Activated naive CD4-positive, alpha-beta T cell treated with anti-CD3 and anti-CD28 coated beads, Interleukin-2, amount 10 ng/mL, durations not matched to agents 7 days and 5 days (primary cell): Measurements from ENCODE around the gene GPC3.
A peak's percentile ranks its signal among the peaks of the same experiment; 100 is the strongest.

Experiments used
- CTCF ChIA-PET: fragments of 350-600 bp; sonication (Branson Sonifier 250); formaldehyde crosslinking; loops from one replicate; lab custom pipeline; 2021; ENCODE audit warnings: antibody characterized with exemption; lab: Charles Lee
- DNase-seq: peaks from one replicate; pipeline ENCODE4 v3.0.0-alpha.2; 2020
- H3K27ac Mint-ChIP-seq: one replicate; pipeline ENCODE4 v1.8.0; 2021; ENCODE audit warnings: mild to moderate bottlenecking, moderate library complexity, mixed read lengths
- H3K27me3 Mint-ChIP-seq: one replicate; pipeline ENCODE4 v1.8.0; 2021; ENCODE audit warnings: mild to moderate bottlenecking, mixed read lengths
- H3K36me3 Mint-ChIP-seq: one replicate; pipeline ENCODE4 v1.8.0; 2021; ENCODE audit warnings: mixed read lengths
- H3K4me1 Mint-ChIP-seq: one replicate; pipeline ENCODE4 v1.8.0; 2021; ENCODE audit warnings: mixed read lengths
- H3K4me3 Mint-ChIP-seq: one replicate; pipeline ENCODE4 v1.8.0; 2021; ENCODE audit warnings: mild to moderate bottlenecking, moderate library complexity, mixed read lengths
- H3K9me3 Mint-ChIP-seq: one replicate; pipeline ENCODE4 v1.8.0; 2021; ENCODE audit warnings: mixed read lengths

Gene GPC3

DNA sequence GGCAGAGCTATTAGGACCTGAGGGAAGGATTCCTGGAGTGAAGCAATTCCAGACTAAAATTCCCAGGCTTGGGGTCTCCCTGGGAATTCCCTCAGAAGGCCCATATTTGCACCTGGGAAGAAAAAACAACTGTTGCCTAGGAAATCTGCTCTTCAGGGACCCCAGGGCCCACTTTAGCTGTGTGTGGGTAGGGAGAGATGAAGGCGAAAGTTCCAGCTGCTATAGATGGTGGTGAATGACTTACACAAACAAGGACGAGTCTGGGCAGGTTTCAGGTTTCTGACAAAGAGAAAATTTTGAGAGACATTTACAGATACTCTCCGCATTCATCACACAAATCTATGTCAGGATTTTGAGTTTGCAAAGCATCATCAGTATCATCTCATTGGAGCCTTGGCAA is 126.1 kb downstream of the GPC3 start:
- no peak overlapping the region for H3K4me3 Mint-ChIP-seq
- H3K9me3 Mint-ChIP-seq, result no peaks in the 10 kb centered on the region
- no peak overlapping the region for H3K27ac Mint-ChIP-seq
- H3K36me3 Mint-ChIP-seq, result no peaks in the 10 kb centered on the region
- CTCF ChIA-PET, result no interaction called here
- DNase-seq, result no peak
- peaks cover 4% of the 10 kb centered on the region for H3K27me3 Mint-ChIP-seq
- H3K4me1 Mint-ChIP-seq, result no peaks in the 10 kb centered on the region

GRCh38 chrX:133857640-133858269 is 127.6 kb downstream of the GPC3 start:
- no peak overlapping the region for H3K27ac Mint-ChIP-seq
- H3K36me3 Mint-ChIP-seq, result no peaks in the 10 kb centered on the region
- no peaks in the 10 kb centered on the region for H3K9me3 Mint-ChIP-seq
- no peak overlapping the region for H3K4me3 Mint-ChIP-seq
- no peaks in the 10 kb centered on the region for H3K4me1 Mint-ChIP-seq
- H3K27me3 Mint-ChIP-seq, result peaks cover 4% of the 10 kb centered on the region
- CTCF ChIA-PET, result no interaction called here
- no peak for DNase-seq

GRCh38 chrX:133856819-133857218 is 128.6 kb downstream of the GPC3 start:
- CTCF ChIA-PET, result no interaction called here
- peaks cover 4% of the 10 kb centered on the region for H3K27me3 Mint-ChIP-seq
- H3K4me3 Mint-ChIP-seq, result no peak overlapping the region
- H3K36me3 Mint-ChIP-seq, result no peaks in the 10 kb centered on the region
- DNase-seq, result no peak
- no peak overlapping the region for H3K27ac Mint-ChIP-seq
- no peaks in the 10 kb centered on the region for H3K9me3 Mint-ChIP-seq
- H3K4me1 Mint-ChIP-seq, result no peaks in the 10 kb centered on the region

GRCh38 chrX:133854290-133854689 is 131.1 kb downstream of the GPC3 start:
- DNase-seq, result no peak
- Mint-ChIP-seq H3K27me3 (peaks cover 4% of the 10 kb centered on the region), H3K9me3 (no peaks in the 10 kb centered on the region), H3K4me1 (no peaks in the 10 kb centered on the region), H3K36me3 (no peaks in the 10 kb centered on the region), H3K4me3 (no peak overlapping the region), H3K27ac (no peak overlapping the region)
- CTCF ChIA-PET, result no interaction called here

DNA sequence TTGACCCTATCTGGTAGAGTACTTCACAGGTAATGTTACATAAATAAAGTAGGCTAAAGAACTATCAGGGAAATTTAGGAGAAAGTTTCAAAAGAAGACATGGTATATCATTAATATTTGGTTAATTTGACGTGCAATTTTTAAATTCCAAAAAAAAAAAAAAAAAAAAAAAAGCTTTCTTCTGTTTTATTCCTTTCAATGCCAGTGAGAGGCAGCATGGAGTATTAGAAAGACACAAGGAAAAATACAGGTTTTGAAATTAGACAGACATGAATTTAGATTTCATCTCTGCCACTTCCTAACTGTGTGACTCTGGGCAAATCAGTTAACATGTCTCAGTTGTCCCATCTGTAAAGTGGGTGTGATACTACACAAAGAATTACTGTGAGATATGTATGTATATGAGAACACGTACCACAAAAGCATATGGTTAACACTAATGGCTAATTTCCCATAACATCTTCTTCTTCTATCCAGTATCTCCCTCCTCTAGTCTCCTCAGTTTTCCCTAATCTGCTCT is 132.5 kb downstream of the GPC3 start:
- H3K4me1 Mint-ChIP-seq, result no peaks in the 10 kb centered on the region
- peaks cover 4% of the 10 kb centered on the region for H3K27me3 Mint-ChIP-seq
- CTCF ChIA-PET, result no interaction called here
- no peak overlapping the region for H3K27ac Mint-ChIP-seq
- H3K4me3 Mint-ChIP-seq, result no peak overlapping the region
- no peaks in the 10 kb centered on the region for H3K36me3 Mint-ChIP-seq
- no peak for DNase-seq
- H3K9me3 Mint-ChIP-seq, result no peaks in the 10 kb centered on the region

DNA sequence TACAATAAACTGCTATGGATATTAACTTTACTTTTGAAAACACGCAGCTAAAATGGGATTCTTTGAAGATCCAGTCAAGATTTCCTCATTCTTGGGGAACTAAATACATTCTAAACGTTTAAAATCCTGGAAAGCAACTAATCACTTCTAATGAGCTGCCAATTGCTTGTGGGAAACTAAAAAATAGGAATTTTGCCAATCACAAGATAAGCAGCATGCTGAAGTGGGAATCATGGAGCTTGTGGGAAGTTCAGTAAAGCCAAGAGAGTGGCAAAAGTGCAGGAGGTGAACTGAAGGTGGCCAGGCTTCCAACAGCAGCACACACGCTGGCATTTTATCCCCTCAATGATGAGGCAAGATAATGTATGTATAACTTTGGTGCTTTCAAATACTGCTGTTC is 133.0 kb downstream of the GPC3 start:
- H3K27ac Mint-ChIP-seq, result no peak overlapping the region
- H3K27me3 Mint-ChIP-seq, result peaks cover 4% of the 10 kb centered on the region
- no peaks in the 10 kb centered on the region for H3K36me3 Mint-ChIP-seq
- no peaks in the 10 kb centered on the region for H3K9me3 Mint-ChIP-seq
- no peak overlapping the region for H3K4me3 Mint-ChIP-seq
- CTCF ChIA-PET, result no interaction called here
- H3K4me1 Mint-ChIP-seq, result no peaks in the 10 kb centered on the region
- DNase-seq, result no peak

- no peak for DNase-seq
Measured at GRCh38 chrX:133850399-133850798, 135.0 kb downstream of the GPC3 start.

GRCh38 chrX:133849676-133850075 is 135.7 kb downstream of the GPC3 start:
- H3K27ac Mint-ChIP-seq, result no peak overlapping the region
- DNase-seq, result no peak
- no peaks in the 10 kb centered on the region for H3K27me3 Mint-ChIP-seq
- no peaks in the 10 kb centered on the region for H3K36me3 Mint-ChIP-seq
- H3K4me1 Mint-ChIP-seq, result no peaks in the 10 kb centered on the region
- CTCF ChIA-PET, result no interaction called here
- no peaks in the 10 kb centered on the region for H3K9me3 Mint-ChIP-seq
- no peak overlapping the region for H3K4me3 Mint-ChIP-seq

More at GRCh38 chrX:133850399-133850798, 135.0 kb downstream of the GPC3 start:
- Mint-ChIP-seq H3K27ac (no peak overlapping the region), H3K9me3 (no peaks in the 10 kb centered on the region), H3K4me3 (no peak overlapping the region), H3K4me1 (no peaks in the 10 kb centered on the region), H3K36me3 (no peaks in the 10 kb centered on the region), H3K27me3 (peaks cover 4% of the 10 kb centered on the region)
- CTCF ChIA-PET, result no interaction called here

DNA sequence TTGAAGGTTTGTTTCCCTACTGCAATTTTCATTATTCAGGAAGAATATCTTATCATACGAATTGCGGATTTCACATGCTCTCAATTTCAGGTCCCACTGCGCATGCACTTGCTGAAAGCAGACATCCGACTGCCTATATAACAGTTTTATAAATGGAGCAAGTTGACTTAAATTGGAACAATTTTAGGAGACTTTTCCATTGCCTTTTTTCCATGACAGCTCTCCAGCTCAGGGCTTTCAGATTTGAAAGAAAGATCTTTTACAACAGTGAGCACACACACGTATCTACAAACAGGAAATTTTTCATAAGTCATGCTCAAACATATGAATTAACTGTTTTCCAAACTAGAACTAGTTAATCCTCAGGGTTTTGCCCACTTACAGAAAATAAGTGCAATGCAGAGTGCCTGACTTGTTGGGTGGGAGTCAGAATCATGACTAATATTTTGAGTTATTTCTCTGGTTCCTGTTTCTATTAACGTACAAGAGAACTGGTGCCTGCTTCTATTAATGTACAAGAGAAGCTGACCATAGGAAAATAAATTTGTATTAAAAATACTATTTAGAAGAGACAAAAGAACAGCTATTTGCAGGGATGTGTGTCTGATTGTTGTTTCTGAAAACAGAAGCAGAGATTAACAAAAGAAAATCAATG is 137.9 kb downstream of the GPC3 start:
- Mint-ChIP-seq H3K27me3 (no peaks in the 10 kb centered on the region), H3K4me1 (no peaks in the 10 kb centered on the region), H3K9me3 (no peaks in the 10 kb centered on the region), H3K4me3 (no peak overlapping the region), H3K36me3 (no peaks in the 10 kb centered on the region), H3K27ac (no peak overlapping the region)
- CTCF ChIA-PET, result no interaction called here
- DNase-seq, result no peak

DNA sequence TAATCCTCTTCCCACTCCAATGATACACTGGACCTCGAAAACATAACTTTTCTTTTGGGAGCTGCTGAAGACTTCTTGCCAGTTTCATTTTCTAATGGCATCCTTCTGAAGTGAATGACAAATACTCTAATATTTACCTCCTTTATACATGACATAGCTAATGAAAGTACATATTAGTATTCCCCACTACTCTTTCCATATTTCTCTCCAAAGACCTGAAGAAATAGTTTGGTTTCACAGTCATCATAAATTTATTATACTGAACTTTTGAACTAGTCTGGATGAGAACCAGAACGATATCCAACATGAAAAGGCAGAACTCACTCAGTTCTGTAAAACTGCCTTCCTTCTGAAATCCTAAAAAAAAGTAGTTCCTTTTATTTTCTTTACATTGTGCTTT is 139.1 kb downstream of the GPC3 start:
- H3K4me1 Mint-ChIP-seq, result no peaks in the 10 kb centered on the region
- DNase-seq, result no peak
- no peaks in the 10 kb centered on the region for H3K27me3 Mint-ChIP-seq
- no peak overlapping the region for H3K4me3 Mint-ChIP-seq
- CTCF ChIA-PET, result interaction anchor here (0.8 kb wide), 1 partner anchor 52 kb away, joined by 4 read pairs; no protein-coding TSS in a partner anchor
- no peak overlapping the region for H3K27ac Mint-ChIP-seq
- H3K9me3 Mint-ChIP-seq, result no peaks in the 10 kb centered on the region
- no peaks in the 10 kb centered on the region for H3K36me3 Mint-ChIP-seq

DNA sequence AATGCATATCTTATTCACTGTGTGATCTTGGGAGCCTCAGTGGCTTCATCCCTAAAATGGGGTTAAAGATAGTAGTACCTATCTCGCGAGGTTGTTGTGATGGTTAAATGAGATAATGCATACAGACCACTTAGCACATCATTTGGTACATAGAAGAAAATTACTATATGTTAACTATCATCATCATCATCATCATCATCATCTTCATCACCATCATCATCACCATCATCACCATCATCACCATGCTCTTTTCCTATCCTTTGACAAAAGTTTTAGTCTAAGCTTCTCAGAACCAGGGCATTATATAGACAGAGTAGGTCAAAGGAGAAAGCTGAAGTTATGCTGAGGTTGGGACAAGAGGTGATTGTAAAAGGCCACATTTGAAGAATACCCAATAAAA is 145.0 kb downstream of the GPC3 start:
- Mint-ChIP-seq H3K27me3 (no peaks in the 10 kb centered on the region), H3K4me1 (no peaks in the 10 kb centered on the region), H3K9me3 (no peaks in the 10 kb centered on the region), H3K36me3 (no peaks in the 10 kb centered on the region), H3K4me3 (no peak overlapping the region), H3K27ac (no peak overlapping the region)
- CTCF ChIA-PET, result interaction anchor here (1.5 kb wide), 1 partner anchor 48 kb away, joined by 8 read pairs; no protein-coding TSS in a partner anchor
- DNase-seq, result no peak

GRCh38 chrX:133838761-133839676 is 146.4 kb downstream of the GPC3 start:
- no peaks in the 10 kb centered on the region for H3K36me3 Mint-ChIP-seq
- DNase-seq, result peak; percentile 32
- H3K4me1 Mint-ChIP-seq, result no peaks in the 10 kb centered on the region
- no peak overlapping the region for H3K27ac Mint-ChIP-seq
- H3K4me3 Mint-ChIP-seq, result no peak overlapping the region
- no peaks in the 10 kb centered on the region for H3K27me3 Mint-ChIP-seq
- no peaks in the 10 kb centered on the region for H3K9me3 Mint-ChIP-seq
- CTCF ChIA-PET, result interaction anchor here (1.0 to 1.8 kb wide), 5 partner anchors 47 to 186 kb away, joined by 3 to 8 read pairs (median 4); no protein-coding TSS in a partner anchor

DNA sequence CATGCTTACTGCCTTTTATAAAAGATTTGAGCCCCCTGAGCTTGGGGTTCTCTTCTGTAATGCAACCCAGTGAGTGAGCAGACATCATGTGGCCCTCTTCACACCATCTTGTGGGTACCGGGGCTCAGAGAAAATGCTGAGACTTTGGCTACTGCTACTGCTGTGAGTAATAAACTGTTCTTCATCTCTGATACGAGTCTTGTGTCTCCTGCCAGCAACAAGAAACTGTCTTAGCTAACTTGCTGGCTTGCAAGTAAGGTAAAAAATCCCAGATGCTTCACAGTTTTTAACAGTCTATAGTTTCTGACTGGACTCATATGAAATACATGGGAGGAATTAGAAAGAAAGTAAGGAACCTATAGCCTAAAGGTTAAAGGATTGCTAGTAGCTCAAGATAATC is 148.3 kb downstream of the GPC3 start:
- H3K4me3 Mint-ChIP-seq, result no peak overlapping the region
- H3K4me1 Mint-ChIP-seq, result no peaks in the 10 kb centered on the region
- CTCF ChIA-PET, result no interaction called here

GRCh38 chrX:133836561-133836960 is 148.8 kb downstream of the GPC3 start:
- H3K4me1 Mint-ChIP-seq, result no peaks in the 10 kb centered on the region

More for the DNA sequence above, 148.3 kb downstream of the GPC3 start:
- DNase-seq, result no peak
- no peaks in the 10 kb centered on the region for H3K36me3 Mint-ChIP-seq
- no peaks in the 10 kb centered on the region for H3K9me3 Mint-ChIP-seq
- H3K27ac Mint-ChIP-seq, result no peak overlapping the region
- no peaks in the 10 kb centered on the region for H3K27me3 Mint-ChIP-seq

More at GRCh38 chrX:133836561-133836960, 148.8 kb downstream of the GPC3 start:
- no peak overlapping the region for H3K27ac Mint-ChIP-seq
- no peak for DNase-seq
- CTCF ChIA-PET, result no interaction called here
- no peaks in the 10 kb centered on the region for H3K27me3 Mint-ChIP-seq
- no peaks in the 10 kb centered on the region for H3K36me3 Mint-ChIP-seq
- H3K4me3 Mint-ChIP-seq, result no peak overlapping the region
- H3K9me3 Mint-ChIP-seq, result no peaks in the 10 kb centered on the region
